CD14-positive monocyte (primary cell): ENCODE measurements around the gene MISP. TPM values are rescaled to one million over a fixed set of nuclear protein-coding genes. Genes with fewer than 3 reads are reported as not detected.

Source experiments
- DNase-seq, 3 donors: peaks; one replicate each; pipeline ENCODE4 v3.0.0-alpha.2; 2011 to 2022
- H2AFZ ChIP-seq: 2 replicates; pipeline ENCODE4 v1.6.0; 2012; ENCODE audit warnings: mild to moderate bottlenecking, low read depth, low read length, inconsistent platforms; ENCODE audit not compliant: insufficient read depth, poor library complexity, severe bottlenecking
- H3K27ac ChIP-seq, 2 donors: 1 replicate in 1 of 2; 2 replicates in 1 of 2; pipeline ENCODE4 v1.5.1; 2012 to 2013; ENCODE audit warnings: low read length in 2 of 2, control low read depth in 1 of 2, inconsistent platforms in 1 of 2, low read depth in 1 of 2, mild to moderate bottlenecking in 1 of 2
- H3K27me3 ChIP-seq, 2 donors: one replicate each; pipeline versions ENCODE4 v1.6.0 to v1.6.1; 2011 to 2013; ENCODE audit warnings: low read length in 2 of 2; ENCODE audit not compliant: control insufficient read depth in 2 of 2, insufficient read depth in 2 of 2
- H3K36me3 ChIP-seq, 2 donors: replicated peaks in 1 of 2; 1 replicate in 1 of 2; 2 replicates in 1 of 2; pipeline versions ENCODE4 v1.5.1 to v1.6.1; 2012 to 2013; ENCODE audit warnings: low read length in 2 of 2, control low read depth in 1 of 2, inconsistent platforms in 1 of 2, mild to moderate bottlenecking in 1 of 2; ENCODE audit not compliant: insufficient read depth in 2 of 2, control insufficient read depth in 1 of 2
- H3K4me1 ChIP-seq, 2 donors: 1 replicate in 1 of 2; 2 replicates in 1 of 2; pipeline versions ENCODE4 v1.5.1 to v1.6.1; 2012 to 2013; ENCODE audit warnings: low read length in 2 of 2, control low read depth in 1 of 2, inconsistent platforms in 1 of 2, mild to moderate bottlenecking in 1 of 2, moderate library complexity in 1 of 2; ENCODE audit not compliant: insufficient read depth in 2 of 2, control insufficient read depth in 1 of 2
- H3K4me2 ChIP-seq: replicated peaks from 2 replicates; pipeline ENCODE3; 2012; ENCODE audit warnings: low read length, moderate library complexity, mild to moderate bottlenecking; ENCODE audit not compliant: poor library complexity, severe bottlenecking; ENCODE audit errors: extremely low read depth
- H3K4me3 ChIP-seq, 3 experiments: fragments of 200-600 bp in 1 of 3; sonication (generic) in 1 of 3; replicated peaks in 1 of 3; 1 replicate in 2 of 3; 2 replicates in 1 of 3; pipeline ENCODE4 v1.5.1; 2011 to 2013; ENCODE audit warnings: low read length in 3 of 3, mild to moderate bottlenecking in 3 of 3, control low read depth in 2 of 3, low read depth in 2 of 3, inconsistent platforms in 1 of 3, moderate library complexity in 1 of 3
- H3K79me2 ChIP-seq: 2 replicates; pipeline ENCODE4 v1.6.0; 2012; ENCODE audit warnings: mild to moderate bottlenecking, control low read depth, inconsistent platforms, low read length, moderate library complexity; ENCODE audit not compliant: insufficient read depth
- H3K9ac ChIP-seq: 2 replicates; pipeline ENCODE4 v1.6.0; 2017; ENCODE audit warnings: low read length, mild to moderate bottlenecking; ENCODE audit not compliant: insufficient read depth, poor library complexity, severe bottlenecking
- H3K9me3 ChIP-seq, 2 donors: replicated peaks in 1 of 2; 1 replicate in 1 of 2; 2 replicates in 1 of 2; pipeline versions ENCODE4 v1.5.1 to v1.6.1; 2012 to 2013; ENCODE audit warnings: low read length in 2 of 2, control low read depth in 1 of 2; ENCODE audit not compliant: control insufficient read depth in 1 of 2, insufficient read depth in 1 of 2
- H4K20me1 ChIP-seq: 2 replicates; pipeline ENCODE4 v1.6.0; 2012; ENCODE audit warnings: mild to moderate bottlenecking, low read length, control low read depth, moderate library complexity; ENCODE audit not compliant: insufficient read depth
- H3K27ac Mint-ChIP-seq, 7 donors: one replicate each; pipeline ENCODE4 v1.8.0; 2020; ENCODE audit warnings: mild to moderate bottlenecking in 7 of 7, mixed read lengths in 7 of 7, moderate library complexity in 6 of 7, inconsistent platforms in 2 of 7
- H3K27me3 Mint-ChIP-seq, 3 donors: one replicate each; pipeline ENCODE4 v1.8.0; 2021 to 2022; ENCODE audit warnings: low read depth in 3 of 3, mild to moderate bottlenecking in 3 of 3, mixed read lengths in 3 of 3, moderate library complexity in 3 of 3, inconsistent platforms in 1 of 3
- H3K36me3 Mint-ChIP-seq, 2 donors: one replicate each; pipeline ENCODE4 v1.8.0; 2020; ENCODE audit warnings: mixed read lengths in 2 of 2, inconsistent platforms in 1 of 2, mild to moderate bottlenecking in 1 of 2
- H3K4me1 Mint-ChIP-seq: one replicate; pipeline ENCODE4 v1.8.0; 2020; ENCODE audit warnings: mild to moderate bottlenecking, mixed read lengths
- H3K4me3 Mint-ChIP-seq, 2 donors: one replicate each; pipeline ENCODE4 v1.8.0; 2020; ENCODE audit warnings: mild to moderate bottlenecking in 2 of 2, mixed read lengths in 2 of 2, moderate library complexity in 1 of 2
- H3K9me3 Mint-ChIP-seq, 7 donors: one replicate each; pipeline ENCODE4 v1.8.0; 2020 to 2022; ENCODE audit warnings: mixed read lengths in 7 of 7, mild to moderate bottlenecking in 6 of 7, moderate library complexity in 6 of 7, inconsistent platforms in 2 of 7
- WGBS: methylation state at CpG from one replicate; pipeline ENCODE4 v1.1.5; 2013; ENCODE audit warnings: missing lambda C conversion rate; ENCODE audit not compliant: insufficient coverage; 5-methylcytosine and 5-hydroxymethylcytosine counted together
- intact Hi-C, 2 donors: fragments of 100-400 bp; cut with micrococcal nuclease; formaldehyde crosslinking; loops; one replicate each; pipeline versions ENCODE4 v1.15.0 to v1.15.1; 2023
- polyA plus RNA-seq, 3 donors: library from polyadenylated mRNA; depleted of rRNA in 1 of 3; unstranded in 2 of 3; stranded (reverse) in 1 of 3; fragments of 300-500 nt in 2 of 3; fragments of >200 nt in 1 of 3; fragmentation: Illumina TruSeq in 2 of 3; gene quantifications; 1 replicate in 2 of 3; 2 replicates in 1 of 3; pipeline ENCODE4 v1.2.3, GENCODE V29; 2012 to 2021
- TF ChIP-seq, protein P1 (sequence below): fragments of 200-600 bp; IDR thresholded peaks from one replicate; pipeline ENCODE4 v1.8.0; 2022; ENCODE audit warnings: antibody characterized with exemption, mild to moderate bottlenecking

MISP gene
- polyA plus RNA-seq, 3 donors = not detected

DNA sequence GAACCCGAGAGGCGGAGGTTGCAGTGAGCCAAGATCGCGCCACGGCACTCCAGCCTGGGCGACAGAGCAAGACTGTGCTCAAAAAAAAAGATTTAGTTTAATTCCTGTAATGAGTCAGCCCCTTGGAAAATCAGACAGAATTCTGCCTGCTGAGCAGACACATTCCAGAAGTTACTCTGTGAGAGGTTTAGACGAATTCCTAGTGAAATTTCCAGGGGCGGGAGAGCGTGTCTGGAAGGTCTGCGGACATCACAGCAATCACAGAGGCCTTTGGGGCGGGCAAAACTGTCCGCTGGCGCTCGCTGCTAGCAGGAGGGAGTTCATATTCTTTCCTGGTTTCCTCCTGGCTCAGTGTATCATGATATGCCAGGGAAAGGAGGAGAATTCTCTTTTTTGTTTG, 17.5 kb downstream of the MISP start:
- Histone ChIP-seq H3K9ac (no peak overlapping the region), H3K79me2 (no peaks in the 10 kb centered on the region), H2AFZ (no peak overlapping the region), H3K27ac (no peak overlapping the region), H3K4me3 (no peak overlapping the region), H3K9me3 (no peaks in the 10 kb centered on the region), H3K36me3 (no peaks in the 10 kb centered on the region), H4K20me1 (no peaks in the 10 kb centered on the region), H3K27me3 (no peaks in the 10 kb centered on the region), H3K4me2 (no peak overlapping the region), H3K4me1 (peaks cover 0 to 3% of the 10 kb centered on the region in 2 donors)
- intact Hi-C loops = no loop called here
- TF ChIP-seq, protein P1, sequence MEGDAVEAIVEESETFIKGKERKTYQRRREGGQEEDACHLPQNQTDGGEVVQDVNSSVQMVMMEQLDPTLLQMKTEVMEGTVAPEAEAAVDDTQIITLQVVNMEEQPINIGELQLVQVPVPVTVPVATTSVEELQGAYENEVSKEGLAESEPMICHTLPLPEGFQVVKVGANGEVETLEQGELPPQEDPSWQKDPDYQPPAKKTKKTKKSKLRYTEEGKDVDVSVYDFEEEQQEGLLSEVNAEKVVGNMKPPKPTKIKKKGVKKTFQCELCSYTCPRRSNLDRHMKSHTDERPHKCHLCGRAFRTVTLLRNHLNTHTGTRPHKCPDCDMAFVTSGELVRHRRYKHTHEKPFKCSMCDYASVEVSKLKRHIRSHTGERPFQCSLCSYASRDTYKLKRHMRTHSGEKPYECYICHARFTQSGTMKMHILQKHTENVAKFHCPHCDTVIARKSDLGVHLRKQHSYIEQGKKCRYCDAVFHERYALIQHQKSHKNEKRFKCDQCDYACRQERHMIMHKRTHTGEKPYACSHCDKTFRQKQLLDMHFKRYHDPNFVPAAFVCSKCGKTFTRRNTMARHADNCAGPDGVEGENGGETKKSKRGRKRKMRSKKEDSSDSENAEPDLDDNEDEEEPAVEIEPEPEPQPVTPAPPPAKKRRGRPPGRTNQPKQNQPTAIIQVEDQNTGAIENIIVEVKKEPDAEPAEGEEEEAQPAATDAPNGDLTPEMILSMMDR = no peak
- H3K27me3 Mint-ChIP-seq = peaks cover 4 to 13% (median 10%) of the 10 kb centered on the region in 3 donors
- H3K4me3 Mint-ChIP-seq = no peak overlapping the region
- no peaks in the 10 kb centered on the region for H3K36me3 Mint-ChIP-seq
- H3K9me3 Mint-ChIP-seq = peaks cover 0 to 3% (median 0%) of the 10 kb centered on the region in 7 donors
- H3K27ac Mint-ChIP-seq = no peak overlapping the region
- 92% methylated on average over 10 of the region's 14 CpGs for WGBS
- peaks cover 4% of the 10 kb centered on the region for H3K4me1 Mint-ChIP-seq
- DNase-seq = no peak

- Mint-ChIP-seq H3K36me3 (no peaks in the 10 kb centered on the region), H3K27me3 (peaks cover 4 to 16% (median 15%) of the 10 kb centered on the region in 3 donors), H3K4me1 (peaks cover 4% of the 10 kb centered on the region), H3K9me3 (peaks cover 0 to 3% (median 0%) of the 10 kb centered on the region in 7 donors), H3K4me3 (no peak overlapping the region), H3K27ac (no peak overlapping the region)
- DNase-seq = no peak
- Histone ChIP-seq H3K36me3 (no peaks in the 10 kb centered on the region), H4K20me1 (no peaks in the 10 kb centered on the region), H3K4me3 (no peak overlapping the region), H3K27ac (no peak overlapping the region), H2AFZ (no peak overlapping the region), H3K79me2 (no peaks in the 10 kb centered on the region), H3K9ac (no peak overlapping the region), H3K9me3 (no peaks in the 10 kb centered on the region), H3K4me1 (peaks cover 0 to 3% of the 10 kb centered on the region in 2 donors), H3K4me2 (no peak overlapping the region), H3K27me3 (no peaks in the 10 kb centered on the region)
- TF ChIP-seq, protein P1 = no peak
- intact Hi-C loops = loop anchor here (2.0 to 10.0 kb wide), 4 partner anchors 83 to 215 kb away; partner anchors contain the start of genes WDR18 (in 2 of the 2) and ELANE (in 1 of the 2)
- 100% methylated on average over 2 of the region's 6 CpGs for WGBS
Observed at GRCh38 chr19:769616-770015, 18.7 kb downstream of the MISP start.
